IPS-20b (cell line): ENCODE data around the gene SLC25A53.
"Not testable (repeated sequence)": the region's sequence is repeated elsewhere in the genome, so short reads cannot be mapped to it uniquely, and the experiment has no call there.

ENCODE experiments used
- H3K27ac ChIP-seq: one replicate; pipeline ENCODE4 v1.5.1; 2013; ENCODE audit warnings: low read length
- H3K27me3 ChIP-seq: 2 replicates; pipeline ENCODE4 v1.6.1; 2013; ENCODE audit warnings: mild to moderate bottlenecking, low read length, inconsistent platforms; ENCODE audit not compliant: insufficient read depth
- H3K36me3 ChIP-seq: 2 replicates; pipeline ENCODE4 v1.6.1; 2013; ENCODE audit warnings: low read depth, mild to moderate bottlenecking, inconsistent platforms, low read length, moderate library complexity; ENCODE audit not compliant: insufficient read depth
- H3K4me1 ChIP-seq: 2 replicates; pipeline ENCODE4 v1.6.1; 2013; ENCODE audit warnings: mild to moderate bottlenecking, control low read depth, inconsistent platforms, low read length, moderate library complexity; ENCODE audit not compliant: insufficient read depth
- H3K4me3 ChIP-seq: 2 replicates; pipeline ENCODE4 v1.5.1; 2013; ENCODE audit warnings: mild to moderate bottlenecking, low read length, inconsistent platforms
- H3K9ac ChIP-seq: 2 replicates; pipeline ENCODE4 v1.6.1; 2013; ENCODE audit warnings: low read depth, mild to moderate bottlenecking, inconsistent platforms, low read length, moderate library complexity
- H3K9me3 ChIP-seq: 2 replicates; pipeline ENCODE4 v1.6.1; 2013; ENCODE audit warnings: mild to moderate bottlenecking, low read depth, low read length, inconsistent platforms; ENCODE audit not compliant: insufficient read depth

Gene SLC25A53

GRCh38 chrX:104098151-104098808 lies 58.5 kb downstream of the SLC25A53 start:
- Histone ChIP-seq H3K27me3 (no peaks in the 10 kb centered on the region), H3K9ac (no peak overlapping the region), H3K4me3 (no peak overlapping the region), H3K27ac (no peak overlapping the region), H3K9me3 (no peaks in the 10 kb centered on the region), H3K36me3 (no peaks in the 10 kb centered on the region), H3K4me1 (no peaks in the 10 kb centered on the region)

- Histone ChIP-seq H3K4me1 (no peaks in the 10 kb centered on the region), H3K27ac (no peak overlapping the region), H3K9me3 (no peaks in the 10 kb centered on the region), H3K36me3 (no peaks in the 10 kb centered on the region), H3K27me3 (no peaks in the 10 kb centered on the region), H3K4me3 (no peak overlapping the region), H3K9ac (no peak overlapping the region)
These were observed 70.9 kb downstream of the SLC25A53 start for GRCh38 chrX:104085919-104086318.

- H3K4me1 ChIP-seq, result no peaks in the 10 kb centered on the region
- no peak overlapping the region for H3K9ac ChIP-seq
- no peak overlapping the region for H3K4me3 ChIP-seq
- no peaks in the 10 kb centered on the region for H3K9me3 ChIP-seq
- H3K36me3 ChIP-seq, result no peaks in the 10 kb centered on the region
- H3K27ac ChIP-seq, result no peak overlapping the region
- no peaks in the 10 kb centered on the region for H3K27me3 ChIP-seq
These were observed 71.3 kb downstream of the SLC25A53 start for GRCh38 chrX:104085477-104085876.

- H3K4me3 ChIP-seq, result no peak overlapping the region
- H3K9me3 ChIP-seq, result no peaks in the 10 kb centered on the region
- H3K27me3 ChIP-seq, result no peaks in the 10 kb centered on the region
- no peaks in the 10 kb centered on the region for H3K4me1 ChIP-seq
- no peak overlapping the region for H3K9ac ChIP-seq
- H3K27ac ChIP-seq, result no peak overlapping the region
- no peaks in the 10 kb centered on the region for H3K36me3 ChIP-seq
These were observed 72.1 kb downstream of the SLC25A53 start for GRCh38 chrX:104084534-104085277.

GRCh38 chrX:104084063-104084462 lies 72.7 kb downstream of the SLC25A53 start:
- Histone ChIP-seq H3K27me3 (no peaks in the 10 kb centered on the region), H3K4me1 (no peaks in the 10 kb centered on the region), H3K9ac (no peak overlapping the region), H3K36me3 (no peaks in the 10 kb centered on the region), H3K4me3 (no peak overlapping the region), H3K9me3 (no peaks in the 10 kb centered on the region), H3K27ac (no peak overlapping the region)

- not testable (repeated sequence) for H3K27ac ChIP-seq
These were observed 79.0 kb downstream of the SLC25A53 start for GRCh38 chrX:104077854-104078253.

GRCh38 chrX:104075778-104076445 lies 80.9 kb downstream of the SLC25A53 start, which contains the start of gene TMSB15C:
TMSB15C (minus strand) TSS chrX:104076236.
- not testable (repeated sequence) for H3K9me3 ChIP-seq, H3K4me3 ChIP-seq, H3K27ac ChIP-seq, H3K36me3 ChIP-seq, H3K27me3 ChIP-seq, H3K9ac ChIP-seq, H3K4me1 ChIP-seq

More at GRCh38 chrX:104077854-104078253, 79.0 kb downstream of the SLC25A53 start:
- not testable (repeated sequence) for H3K4me3 ChIP-seq, H3K9me3 ChIP-seq, H3K4me1 ChIP-seq, H3K27me3 ChIP-seq, H3K9ac ChIP-seq, H3K36me3 ChIP-seq

GRCh38 chrX:104062636-104063035 lies 94.2 kb downstream of the SLC25A53 start:
- not testable (repeated sequence) for H3K4me1 ChIP-seq, H3K27ac ChIP-seq, H3K36me3 ChIP-seq, H3K4me3 ChIP-seq, H3K27me3 ChIP-seq, H3K9me3 ChIP-seq, H3K9ac ChIP-seq

- H3K9me3 ChIP-seq, H3K27ac ChIP-seq, H3K27me3 ChIP-seq, H3K9ac ChIP-seq, H3K4me3 ChIP-seq, H3K4me1 ChIP-seq, H3K36me3 ChIP-seq: not testable (repeated sequence)
These were observed 101.9 kb downstream of the SLC25A53 start for GRCh38 chrX:104054956-104055355.
